ENCODE data around the gene TSPAN15.
A peak's percentile ranks its signal among the peaks of the same experiment; 100 is the strongest.

The TSPAN15 gene

DNA sequence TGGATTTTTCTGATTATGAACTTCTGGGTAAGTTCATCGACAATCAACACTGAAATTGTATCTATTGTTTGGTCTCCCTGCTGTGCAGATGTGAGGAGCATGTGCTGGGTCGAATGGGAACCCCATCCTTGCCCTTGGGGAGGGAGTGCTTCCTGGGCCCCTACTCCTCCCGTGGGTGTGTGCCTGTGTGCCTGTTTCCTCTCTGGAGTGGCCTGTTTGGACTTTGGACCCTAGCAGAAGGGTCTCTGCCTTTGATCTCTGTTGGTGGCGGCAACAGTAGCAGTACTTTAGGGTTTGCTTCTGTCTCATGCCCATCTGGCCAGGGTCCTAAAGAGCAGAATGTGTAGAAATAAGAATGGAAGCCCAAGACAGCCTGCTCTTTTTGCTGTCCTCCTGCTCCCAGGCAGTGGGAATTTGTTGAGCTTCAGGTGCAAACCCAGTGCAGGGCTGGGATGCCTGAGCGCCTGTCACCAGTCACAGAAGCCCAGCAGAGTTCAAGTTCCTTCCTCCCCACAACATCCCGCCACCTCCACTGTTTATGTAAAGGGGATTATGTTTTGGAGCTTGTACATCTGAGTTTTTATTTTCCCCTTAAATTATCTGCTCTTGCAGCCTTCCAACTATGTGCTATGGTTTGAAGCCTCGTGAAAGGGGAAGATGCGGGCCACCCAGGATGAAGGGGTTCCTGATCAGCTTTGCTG lies 33.1 kb upstream of the TSPAN15 start:
- DNase-seq: no peak

DNA sequence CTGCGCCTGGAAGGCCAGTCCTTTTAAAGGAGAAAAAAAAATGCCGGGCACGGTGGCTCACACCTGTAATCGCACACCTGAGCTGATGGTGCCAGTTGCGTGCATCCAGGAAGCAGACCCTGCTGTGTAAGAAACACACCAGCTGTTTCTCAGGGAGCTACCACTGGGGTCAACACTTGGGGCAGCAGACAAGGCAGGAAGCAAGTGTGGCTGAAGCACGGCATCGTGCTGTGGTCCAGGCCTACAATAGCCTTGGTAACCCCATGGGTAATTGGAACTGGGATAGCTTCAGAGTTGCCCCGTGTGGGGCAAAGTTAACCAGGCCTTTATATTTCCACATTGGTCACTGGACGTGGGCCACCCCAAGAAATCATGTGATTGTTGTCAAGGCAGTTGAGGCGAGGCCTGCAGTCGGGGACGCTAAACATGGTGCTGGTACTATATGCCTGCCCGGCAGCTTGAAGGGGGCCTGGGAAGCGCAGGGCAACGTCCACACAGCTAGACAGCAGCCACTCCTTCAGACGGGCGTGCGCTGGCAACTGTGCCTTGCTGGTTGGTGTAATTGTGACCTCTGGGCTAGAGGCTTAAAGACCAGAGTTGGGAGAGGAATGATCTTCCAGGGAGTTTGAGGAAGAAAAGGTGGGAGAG lies 32.0 kb upstream of the TSPAN15 start:
- no peak for DNase-seq

DNA sequence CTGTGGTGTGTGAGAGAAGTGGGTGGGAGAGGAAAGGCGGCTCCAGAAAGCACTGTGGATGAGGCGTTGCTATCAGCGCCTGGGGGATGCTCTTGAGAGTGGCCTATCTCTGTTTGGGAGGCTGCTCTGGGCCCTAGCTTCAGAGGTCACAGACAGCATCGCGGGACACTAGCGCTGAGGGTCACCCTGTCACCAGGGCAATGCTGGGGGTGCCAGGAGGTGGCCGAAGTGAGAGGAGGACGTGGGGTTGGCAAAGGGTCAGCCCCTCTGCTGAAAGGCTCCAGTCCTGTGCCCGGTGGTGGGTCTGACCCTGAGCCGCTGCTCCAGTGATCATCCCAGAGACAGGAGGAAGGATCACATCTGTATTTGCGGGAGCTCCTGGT lies 31.5 kb upstream of the TSPAN15 start:
- no peak for DNase-seq

DNA sequence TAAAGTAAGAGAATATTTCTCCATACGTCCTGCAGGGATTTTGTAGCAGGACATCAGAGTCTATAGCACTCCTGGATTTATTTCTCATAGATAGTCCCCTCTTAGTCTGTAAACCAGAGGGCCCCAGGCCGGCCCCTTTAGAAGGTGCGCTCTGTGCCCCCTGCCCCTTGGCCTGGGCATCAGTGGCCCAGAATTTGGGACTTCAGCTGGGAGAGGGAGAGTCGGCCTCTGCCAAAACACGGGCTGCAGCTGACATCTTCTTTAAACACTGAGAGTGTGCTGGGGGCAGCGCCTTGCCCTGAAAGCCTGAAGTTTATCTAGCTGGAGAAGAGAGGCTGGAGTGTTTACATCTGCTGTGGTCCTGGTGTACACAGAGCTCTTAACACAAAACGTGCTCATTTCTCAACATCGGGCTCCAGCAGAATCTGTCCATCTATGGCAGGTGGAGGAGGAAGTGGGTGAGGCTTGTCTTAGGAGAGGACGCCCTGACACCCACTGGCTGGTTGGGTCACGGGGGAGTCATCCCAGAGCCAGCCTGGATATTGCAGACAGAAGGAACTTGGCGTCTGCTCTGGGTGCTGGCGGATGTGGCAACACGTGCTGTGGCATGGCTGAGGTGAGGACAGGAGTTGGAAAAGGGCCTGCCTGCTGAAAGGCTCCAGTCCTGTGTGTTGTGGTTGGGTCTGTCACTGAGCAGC lies 29.5 kb upstream of the TSPAN15 start:
- DNase-seq: no peak

DNA sequence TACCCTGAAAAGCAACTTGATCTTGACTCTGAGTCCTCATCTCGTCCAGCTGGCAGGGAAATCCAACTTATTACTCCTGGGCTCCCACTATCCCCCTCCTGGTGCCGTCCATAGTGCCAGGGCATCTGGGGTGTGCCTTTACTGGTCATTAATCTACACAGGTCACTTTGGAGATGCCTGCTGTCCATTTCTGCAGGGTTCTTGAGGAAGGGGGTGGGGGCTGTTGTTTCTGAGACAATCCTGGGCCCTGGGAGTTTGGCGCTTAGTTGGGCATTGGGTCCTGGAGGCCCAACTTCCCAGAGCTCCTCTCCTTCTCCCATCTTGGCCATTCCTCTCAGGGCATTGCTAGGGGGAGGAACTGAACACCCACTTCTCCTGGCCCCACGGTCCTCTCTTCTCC lies 28.6 kb upstream of the TSPAN15 start:
- no peak for DNase-seq

DNA sequence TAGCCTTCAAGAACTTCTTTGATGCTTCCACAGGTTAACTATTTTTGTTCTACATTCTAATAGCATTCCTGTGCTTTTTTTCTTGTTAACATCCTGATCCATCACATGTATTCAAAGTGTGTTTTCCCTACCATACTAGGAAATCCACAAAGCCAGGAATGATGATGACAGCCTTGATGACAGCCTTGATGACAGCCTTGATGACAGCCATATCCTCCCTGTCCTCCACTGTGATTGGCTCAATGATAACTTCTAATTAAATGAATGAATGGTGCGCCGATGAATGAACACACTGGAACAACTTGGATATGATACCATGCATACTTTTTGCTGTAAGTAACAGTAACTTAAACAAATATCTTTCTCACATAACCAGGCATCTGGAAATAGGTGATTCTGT lies 26.2 kb upstream of the TSPAN15 start:
- DNase-seq: no peak

DNA sequence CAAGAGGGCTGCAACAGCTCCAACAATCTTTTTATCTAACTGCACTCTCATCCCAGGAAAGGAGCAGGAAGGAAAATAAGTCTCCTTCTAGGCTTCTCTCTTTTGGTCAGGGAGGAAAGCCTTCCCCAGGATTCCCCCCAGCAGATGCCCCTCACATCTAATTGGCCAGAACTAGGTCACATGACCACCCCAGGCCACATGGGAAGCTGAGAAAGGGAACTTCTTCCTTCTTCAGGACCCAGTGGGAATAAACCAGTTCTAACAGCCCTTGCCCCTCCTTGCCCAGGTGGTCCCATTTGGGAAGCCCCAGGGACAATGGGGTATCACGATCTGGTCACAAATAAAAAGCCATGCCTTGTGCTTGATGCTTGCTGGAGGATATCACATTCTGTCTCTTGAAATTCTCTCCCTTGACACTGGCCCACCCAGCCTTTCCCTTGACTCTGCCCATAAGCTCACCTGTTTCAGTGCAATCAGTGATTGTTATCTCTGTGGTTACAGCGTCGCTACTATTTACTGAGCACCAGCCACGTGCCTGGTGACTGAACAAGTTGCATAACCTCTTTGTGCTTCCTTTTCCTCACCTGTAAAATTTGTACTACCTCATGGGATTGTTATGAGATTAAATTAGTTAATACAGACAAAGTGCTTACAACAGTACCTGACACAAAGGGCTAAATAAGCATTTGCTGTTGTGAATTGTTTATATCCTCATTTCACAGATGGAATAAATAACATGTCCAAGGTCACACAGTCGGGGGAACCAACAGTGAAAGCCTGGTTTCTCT lies 25.6 kb upstream of the TSPAN15 start:
- DNase-seq: peak; percentile 59

DNA sequence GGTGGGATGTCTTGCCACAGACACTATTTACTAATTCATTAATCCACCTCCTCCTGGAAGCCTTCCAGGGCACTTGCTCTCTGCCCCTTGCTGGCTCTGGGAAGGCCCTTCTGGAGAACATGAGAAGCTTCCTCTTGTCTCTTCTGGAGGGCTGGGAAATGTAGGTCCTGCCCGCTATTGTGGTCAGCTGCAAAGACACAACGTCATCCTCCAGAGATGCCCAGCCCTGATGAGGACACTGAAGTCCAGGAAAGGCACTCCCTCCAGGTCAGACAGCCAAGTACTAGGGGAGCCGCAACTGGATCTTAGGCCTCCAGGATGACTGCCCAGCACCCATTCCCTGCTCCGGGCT lies 24.9 kb upstream of the TSPAN15 start:
- no peak for DNase-seq

DNA sequence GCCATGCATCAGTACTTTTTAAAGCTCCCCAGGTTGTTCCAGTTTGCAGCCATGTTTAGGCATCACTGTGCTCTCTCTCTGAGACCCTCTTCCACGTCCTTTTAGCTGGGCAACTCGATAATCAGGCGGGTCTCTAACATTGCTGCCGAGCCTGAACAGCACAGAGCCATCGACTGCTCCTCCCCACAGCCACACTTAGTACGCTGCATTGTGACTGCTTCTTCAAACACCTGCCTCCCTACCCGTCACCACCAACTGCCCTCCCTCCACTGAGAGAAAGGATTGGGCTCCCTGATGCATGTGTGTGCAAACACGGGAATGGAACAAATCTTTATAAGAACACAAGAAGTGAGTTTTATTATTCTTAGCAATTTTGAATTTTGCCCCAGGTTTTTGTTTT lies 23.1 kb upstream of the TSPAN15 start:
- DNase-seq: no peak

DNA sequence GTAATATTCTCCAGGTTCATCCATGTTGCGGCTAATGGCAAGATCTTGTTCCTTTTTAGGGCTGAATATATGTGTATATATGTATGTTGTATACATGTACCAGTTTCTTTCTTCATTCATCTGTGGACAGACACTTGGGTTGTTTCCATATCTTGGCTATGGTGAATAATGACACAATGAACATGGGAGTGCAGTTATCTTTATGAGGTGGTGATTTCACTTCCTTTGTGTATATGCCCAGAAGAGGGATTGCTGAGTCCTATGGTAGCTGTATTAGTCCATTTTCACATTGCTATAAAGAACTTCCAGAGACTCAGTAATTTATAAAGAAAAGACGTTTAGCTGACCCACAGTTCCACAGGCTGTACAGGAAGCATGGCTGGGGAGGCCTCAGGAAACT lies 17.1 kb upstream of the TSPAN15 start:
- DNase-seq: no peak

DNA sequence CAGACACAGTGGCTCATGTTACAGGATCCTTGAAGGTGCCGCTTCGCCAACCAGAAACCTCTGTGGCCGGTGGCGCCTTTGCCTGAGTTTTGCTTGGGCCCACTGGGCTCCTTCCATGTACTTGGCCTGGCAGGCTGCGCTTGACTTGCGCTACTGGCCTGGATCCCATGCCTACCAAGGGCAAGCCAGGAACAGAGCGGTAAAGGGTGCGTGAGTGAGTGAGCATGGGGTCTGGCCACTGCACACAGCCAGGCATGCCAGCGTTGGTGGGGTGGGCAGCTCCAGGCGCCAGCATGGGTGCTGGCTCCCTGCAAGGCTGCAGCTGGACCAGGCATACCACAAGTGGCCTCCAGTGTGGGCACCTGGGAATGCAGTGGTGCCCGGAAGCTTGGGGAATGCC lies 16.3 kb upstream of the TSPAN15 start:
- no peak for DNase-seq

DNA sequence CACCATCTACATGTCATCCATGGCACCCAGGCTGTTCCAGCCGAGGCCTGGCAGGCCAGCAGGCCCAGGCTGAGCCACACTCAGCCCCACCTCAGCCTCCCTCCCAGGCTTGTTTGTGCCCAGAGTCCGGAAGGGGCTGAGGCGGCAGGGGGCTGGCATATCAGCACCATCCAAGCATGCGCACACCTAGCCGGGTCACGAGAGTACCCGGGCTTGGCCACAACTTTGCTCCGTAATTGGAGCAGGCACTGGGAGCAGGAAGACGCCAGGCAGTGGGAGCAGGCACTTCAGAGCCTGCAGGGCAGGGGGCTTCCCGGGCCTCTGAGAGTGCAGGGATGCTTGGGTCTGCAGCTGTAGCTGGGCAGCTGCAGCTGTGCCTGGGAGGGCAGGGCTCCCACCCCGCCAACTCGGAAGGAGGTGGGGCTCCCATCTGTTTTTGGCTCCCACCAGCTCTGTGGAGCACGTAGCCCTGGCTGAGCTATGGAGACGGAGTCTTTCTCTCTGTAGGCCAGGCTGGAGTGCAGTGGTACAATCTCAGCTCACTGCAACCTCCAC lies 15.2 kb upstream of the TSPAN15 start:
- DNase-seq: no peak

DNA sequence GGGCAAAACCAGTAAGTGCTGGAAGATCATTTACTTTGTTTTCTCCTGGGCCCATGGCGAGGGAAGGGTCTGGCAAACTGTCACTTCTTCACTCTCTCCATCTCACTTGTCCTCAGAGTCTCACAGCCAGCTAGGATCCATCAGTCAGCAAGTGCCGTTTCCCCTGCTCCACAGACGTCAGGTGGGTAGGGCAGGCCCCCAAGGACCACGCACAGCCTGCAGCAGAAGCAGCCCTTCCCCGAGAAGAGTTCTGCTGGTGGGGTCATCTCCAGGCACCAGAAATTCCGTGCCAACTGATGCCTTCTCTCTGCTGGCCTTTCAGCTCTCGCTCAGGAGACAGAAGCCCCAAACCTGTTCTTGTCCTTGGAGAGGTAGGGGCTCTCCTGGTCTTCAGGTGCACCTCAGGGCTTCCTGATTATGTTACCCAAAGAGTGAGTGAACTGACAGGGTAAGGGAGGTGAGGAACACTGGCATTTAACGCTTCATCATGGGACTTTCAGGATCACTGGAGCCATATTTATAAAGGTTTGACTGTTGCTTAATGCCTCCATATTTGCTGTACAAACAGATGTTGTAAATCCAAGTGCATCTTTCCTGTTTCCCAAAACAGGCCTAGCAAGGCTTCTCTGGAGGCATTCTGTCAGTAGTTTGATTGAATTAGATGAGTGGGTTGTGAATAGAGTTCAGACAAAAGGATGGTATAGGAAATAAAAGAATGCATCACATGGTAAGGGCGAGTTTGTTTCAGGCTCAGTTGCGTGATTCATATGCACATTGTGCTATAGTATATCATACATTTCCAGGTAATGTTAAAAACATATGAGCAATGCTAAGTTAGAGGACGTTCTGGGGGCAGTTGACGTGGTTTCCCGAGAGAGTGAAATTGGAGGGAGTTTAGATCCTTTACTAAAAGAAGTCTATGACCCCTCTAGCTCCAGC lies 13.7 kb upstream of the TSPAN15 start:
- DNase-seq: no peak

DNA sequence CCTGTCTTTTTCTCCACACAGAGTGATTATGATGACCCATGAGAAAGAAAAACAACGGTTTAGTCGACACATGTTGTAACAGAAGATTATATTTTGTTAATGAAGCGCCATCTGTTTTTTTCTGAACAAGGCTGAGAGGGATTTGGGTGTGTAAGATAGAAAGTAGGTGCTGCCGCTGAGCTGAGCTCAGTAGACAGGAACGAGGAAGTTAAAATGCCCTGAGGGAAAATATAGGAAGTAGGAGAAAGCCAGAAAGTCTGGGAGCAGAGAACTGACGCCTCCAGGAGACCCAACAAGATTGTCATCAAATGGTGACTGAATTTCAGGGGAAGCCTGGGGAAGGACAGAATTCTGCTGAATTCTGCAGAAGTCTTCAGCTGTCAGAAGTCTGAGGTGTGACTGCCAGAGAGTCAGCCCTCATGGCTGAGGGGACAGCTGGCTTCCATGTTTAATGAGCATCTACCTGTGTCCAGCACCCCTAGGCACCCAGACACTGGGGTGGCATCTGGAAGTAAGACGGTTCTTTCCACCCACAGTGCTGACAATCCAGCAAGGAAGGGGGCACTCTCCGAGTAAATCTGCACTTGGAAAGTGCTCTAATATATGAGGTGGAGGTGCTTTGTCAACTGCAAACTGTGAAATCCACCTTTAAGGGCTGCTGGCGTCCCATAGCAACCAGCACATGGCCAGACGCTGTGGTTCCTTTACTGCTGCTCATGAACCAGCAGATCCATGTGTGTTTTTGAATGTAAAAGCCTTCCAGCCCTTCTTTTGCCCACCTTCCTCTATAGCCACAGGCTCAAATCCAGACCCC lies 12.5 kb upstream of the TSPAN15 start:
- DNase-seq: no peak

DNA sequence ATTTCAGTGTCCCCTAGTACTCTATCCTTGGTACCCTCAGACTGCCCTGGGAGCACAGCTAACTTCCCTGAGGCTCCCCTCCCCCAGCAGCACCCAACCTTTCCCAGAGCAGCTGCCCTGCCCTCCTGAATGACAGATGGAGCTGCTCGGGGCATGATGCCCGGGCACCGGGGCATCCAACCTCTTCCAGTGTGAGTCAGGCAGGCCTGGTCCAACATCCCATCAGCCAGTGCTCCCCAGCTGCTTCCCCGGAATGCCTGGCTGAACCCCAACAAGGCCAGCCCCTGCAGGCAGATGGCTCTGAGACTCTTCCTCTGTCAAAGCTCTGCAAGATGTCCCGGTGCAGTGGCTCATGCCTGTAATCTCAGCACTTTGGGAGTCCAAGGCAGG lies 11.9 kb upstream of the TSPAN15 start:
- no peak for DNase-seq

DNA sequence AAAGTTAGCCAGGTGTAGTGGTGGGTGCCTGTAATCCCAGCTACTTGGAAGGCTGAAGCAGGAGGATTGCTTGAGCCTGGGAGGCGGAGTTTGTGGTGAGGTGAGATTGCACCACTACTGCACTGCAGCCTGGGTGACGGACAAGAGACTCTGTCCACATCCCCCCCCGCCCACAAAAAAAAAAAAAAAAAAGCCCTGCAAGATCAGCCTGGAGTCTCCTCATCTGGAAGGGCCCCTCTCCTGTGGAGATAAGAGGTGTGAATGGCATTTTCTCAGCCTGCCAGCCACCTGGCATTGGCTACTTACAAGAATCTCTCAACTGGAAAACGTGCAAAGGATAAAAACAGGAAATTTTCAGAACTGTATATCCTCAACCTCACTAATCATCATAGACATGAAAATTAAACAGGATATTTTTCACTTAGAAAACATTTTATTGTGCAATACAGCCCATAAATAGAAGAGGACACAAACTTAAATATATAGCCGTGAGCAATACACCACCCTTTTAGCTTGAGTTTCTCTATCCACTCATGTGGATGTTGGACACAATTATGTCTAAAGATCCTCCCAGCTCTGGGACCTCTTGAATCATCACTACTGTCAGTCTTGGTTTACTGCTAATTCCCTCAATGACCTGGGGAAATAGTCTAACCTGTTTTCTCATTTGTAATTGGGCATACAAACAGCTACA lies 11.3 kb upstream of the TSPAN15 start:
- DNase-seq: no peak

DNA sequence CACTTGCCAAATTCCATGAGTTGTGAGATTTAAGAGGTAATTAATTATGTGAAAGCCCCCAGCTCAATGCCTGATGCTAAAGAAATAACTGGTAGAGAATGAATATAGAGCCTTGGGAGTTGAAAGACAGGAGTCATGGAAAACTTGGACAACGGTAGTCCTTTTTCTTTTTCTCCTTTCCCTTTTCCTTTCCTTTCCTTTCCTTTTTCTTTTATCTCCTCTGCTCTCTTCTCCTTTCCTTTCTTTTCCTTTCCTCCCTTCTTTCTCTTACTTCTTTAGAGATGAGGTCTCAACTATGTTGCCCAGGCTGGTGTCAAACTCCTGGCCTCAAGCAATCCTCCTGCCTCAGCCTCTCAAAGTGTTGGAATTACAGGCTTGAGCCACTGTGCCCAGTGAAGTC lies 7.9 kb upstream of the TSPAN15 start:
- no peak for DNase-seq

DNA sequence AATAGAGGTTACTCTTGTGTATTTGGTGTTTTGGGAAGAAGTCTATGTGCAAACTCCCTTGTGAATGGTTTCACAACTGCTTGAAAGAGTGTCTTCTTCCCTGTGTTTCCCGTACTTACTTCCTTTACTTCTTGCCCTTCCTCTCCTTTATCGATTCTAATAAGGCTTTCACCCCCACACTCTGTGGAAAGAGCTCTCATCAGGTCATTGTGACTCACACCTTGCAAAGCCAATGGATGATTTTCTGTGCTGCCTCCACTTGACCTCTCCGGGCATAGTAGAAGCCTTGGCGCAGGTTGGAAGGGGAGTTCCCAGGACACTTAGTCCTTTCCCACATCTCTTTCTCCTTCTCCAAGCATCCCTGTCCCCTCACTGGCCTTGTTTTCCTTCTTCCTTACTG lies 6.2 kb upstream of the TSPAN15 start:
- DNase-seq: no peak

DNA sequence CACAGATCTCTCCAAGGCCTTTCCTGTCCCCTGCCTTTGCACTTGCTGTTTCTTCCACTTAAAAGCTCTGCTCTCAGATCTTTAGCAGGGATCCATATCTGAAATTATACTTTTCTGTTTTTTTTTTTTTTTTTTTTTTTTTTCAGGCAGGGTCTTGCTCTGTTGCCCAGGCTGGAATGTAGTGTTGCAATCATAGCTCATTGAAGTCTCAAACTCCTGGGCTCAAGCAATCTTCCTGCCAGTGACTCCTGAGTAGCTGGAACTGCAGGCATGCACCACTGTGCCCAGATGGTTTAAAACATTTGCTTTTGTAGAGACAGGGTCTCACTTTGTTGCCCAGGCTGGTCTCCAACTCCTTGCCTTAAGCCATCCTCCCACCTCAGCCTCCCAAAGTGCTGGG lies 5.0 kb upstream of the TSPAN15 start:
- DNase-seq: no peak

DNA sequence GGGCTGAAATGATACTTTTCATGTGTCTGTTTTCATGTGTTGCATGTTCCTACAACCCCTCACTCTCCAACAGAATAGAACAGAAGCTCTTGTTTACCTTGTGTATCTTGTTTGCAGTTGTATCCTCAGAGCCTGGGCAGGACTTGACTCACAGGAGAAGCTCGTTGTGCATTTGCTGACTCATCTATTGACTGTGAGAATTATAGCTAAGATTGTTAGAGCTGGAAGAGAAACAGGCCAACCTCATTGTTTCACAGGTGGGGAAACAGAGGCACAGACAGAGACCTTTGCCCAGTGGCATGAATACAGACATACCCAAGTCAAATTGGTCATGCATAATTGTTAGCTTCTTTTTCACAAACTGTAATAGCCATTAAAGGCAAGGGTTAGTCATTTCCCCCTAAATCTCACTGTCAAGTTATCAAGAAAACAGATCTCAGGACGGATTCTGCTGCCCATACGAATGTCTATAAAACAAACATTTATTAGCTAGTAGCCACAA lies 4.6 kb upstream of the TSPAN15 start:
- no peak for DNase-seq
